Activated CD8-positive, alpha-beta memory T cell treated with anti-CD3 and anti-CD28 coated beads, Interleukin-2, amount 10 ng/mL, durations not matched to agents 7 days and 5 days (primary cell): Measurements from ENCODE around the gene HLA-A. TPM values are rescaled to one million over a fixed set of nuclear protein-coding genes. Genes with fewer than 3 reads are reported as not detected.

Experiments
- ATAC-seq: fragments of 150-1000 bp; cut with Tn5 transposase; one replicate; pipeline ENCODE4 v1.10.0; 2021; ENCODE audit warnings: moderate library complexity
- CTCF ChIA-PET: fragments of 350-600 bp; sonication (Branson Sonifier 250); formaldehyde crosslinking; loops from one replicate; lab custom pipeline; 2021; ENCODE audit warnings: antibody characterized with exemption; lab: Charles Lee
- DNase-seq: peaks from one replicate; pipeline ENCODE4 v3.0.0-alpha.2; 2020
- H3K27ac Mint-ChIP-seq: one replicate; pipeline ENCODE4 v1.8.0; 2021; ENCODE audit warnings: mild to moderate bottlenecking, mixed read lengths
- H3K27me3 Mint-ChIP-seq: one replicate; pipeline ENCODE4 v1.8.0; 2021; ENCODE audit warnings: mixed read lengths
- H3K36me3 Mint-ChIP-seq: one replicate; pipeline ENCODE4 v1.8.0; 2021; ENCODE audit warnings: mild to moderate bottlenecking, mixed read lengths
- H3K4me1 Mint-ChIP-seq: one replicate; pipeline ENCODE4 v1.8.0; 2021; ENCODE audit warnings: mixed read lengths
- H3K4me3 Mint-ChIP-seq: one replicate; pipeline ENCODE4 v1.8.0; 2021; ENCODE audit warnings: mild to moderate bottlenecking, moderate library complexity, mixed read lengths
- H3K9me3 Mint-ChIP-seq: one replicate; pipeline ENCODE4 v1.8.0; 2022; ENCODE audit warnings: low read depth, mixed read lengths
- total RNA-seq, 2 experiments: library from RNA; stranded (reverse); gene quantifications; one replicate each; pipeline ENCODE4 v1.2.3, GENCODE V29; 2021

The HLA-A gene
- 1,000 to 10,000 TPM; 1,622 to 2,021 TPM for total RNA-seq

DNA sequence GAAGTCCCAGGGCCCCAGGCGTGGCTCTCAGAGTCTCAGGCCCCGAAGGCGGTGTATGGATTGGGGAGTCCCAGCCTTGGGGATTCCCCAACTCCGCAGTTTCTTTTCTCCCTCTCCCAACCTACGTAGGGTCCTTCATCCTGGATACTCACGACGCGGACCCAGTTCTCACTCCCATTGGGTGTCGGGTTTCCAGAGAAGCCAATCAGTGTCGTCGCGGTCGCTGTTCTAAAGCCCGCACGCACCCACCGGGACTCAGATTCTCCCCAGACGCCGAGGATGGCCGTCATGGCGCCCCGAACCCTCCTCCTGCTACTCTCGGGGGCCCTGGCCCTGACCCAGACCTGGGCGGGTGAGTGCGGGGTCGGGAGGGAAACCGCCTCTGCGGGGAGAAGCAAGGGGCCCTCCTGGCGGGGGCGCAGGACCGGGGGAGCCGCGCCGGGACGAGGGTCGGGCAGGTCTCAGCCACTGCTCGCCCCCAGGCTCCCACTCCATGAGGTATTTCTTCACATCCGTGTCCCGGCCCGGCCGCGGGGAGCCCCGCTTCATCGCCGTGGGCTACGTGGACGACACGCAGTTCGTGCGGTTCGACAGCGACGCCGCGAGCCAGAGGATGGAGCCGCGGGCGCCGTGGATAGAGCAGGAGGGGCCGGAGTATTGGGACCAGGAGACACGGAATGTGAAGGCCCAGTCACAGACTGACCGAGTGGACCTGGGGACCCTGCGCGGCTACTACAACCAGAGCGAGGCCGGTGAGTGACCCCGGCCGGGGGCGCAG, at the start of gene HLA-A:
TSS of gene HLA-A (plus strand) at position 258 of the 778 bp plus-strand sequence. CDS start at position 280, 22 bp downstream.
- Mint-ChIP-seq H3K36me3 (peaks cover 50% of the 10 kb centered on the region), H3K27me3 (no peaks in the 10 kb centered on the region), H3K9me3 (peaks cover 2% of the 10 kb centered on the region), H3K4me3 (peak within 1 kb of the TSS; percentile 88), H3K27ac (peak within 1 kb of the TSS; percentile 99), H3K4me1 (peaks cover 39% of the 10 kb centered on the region)
- DNase-seq = peak; percentile 97
- CTCF ChIA-PET = interaction anchor here (0.8 to 1.4 kb wide), 2 partner anchors 23 to 94 kb away, joined by 3 to 9 read pairs; no protein-coding TSS in a partner anchor
- ATAC-seq = peak; percentile 87

DNA sequence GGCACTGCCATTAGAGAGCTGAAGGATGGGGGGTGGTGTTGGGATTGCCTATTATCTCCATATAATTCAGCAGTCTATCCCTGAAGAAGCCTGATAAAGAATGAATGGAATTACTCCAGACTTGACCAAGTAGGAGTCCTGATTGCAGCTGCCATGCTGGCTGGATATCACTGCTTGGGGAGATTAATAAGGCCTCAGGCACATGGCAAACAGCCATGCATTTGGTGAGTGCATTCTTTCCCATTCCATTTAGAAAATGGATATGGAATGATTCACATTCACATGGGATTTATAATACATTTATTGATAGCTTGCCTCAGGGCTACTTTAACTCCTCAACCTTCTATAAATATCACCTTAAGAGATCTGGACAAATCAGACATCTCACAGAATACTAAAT, 49.6 kb upstream of the HLA-A start:
- H3K27me3 Mint-ChIP-seq = peaks cover 6% of the 10 kb centered on the region
- H3K9me3 Mint-ChIP-seq = no peaks in the 10 kb centered on the region
- ATAC-seq (no peak), DNase-seq (no peak)
- no peak overlapping the region for H3K4me3 Mint-ChIP-seq
- CTCF ChIA-PET = no interaction called here
- H3K27ac Mint-ChIP-seq = no peak overlapping the region
- H3K36me3 Mint-ChIP-seq = peaks cover 2% of the 10 kb centered on the region
- H3K4me1 Mint-ChIP-seq = peaks cover 3% of the 10 kb centered on the region

DNA sequence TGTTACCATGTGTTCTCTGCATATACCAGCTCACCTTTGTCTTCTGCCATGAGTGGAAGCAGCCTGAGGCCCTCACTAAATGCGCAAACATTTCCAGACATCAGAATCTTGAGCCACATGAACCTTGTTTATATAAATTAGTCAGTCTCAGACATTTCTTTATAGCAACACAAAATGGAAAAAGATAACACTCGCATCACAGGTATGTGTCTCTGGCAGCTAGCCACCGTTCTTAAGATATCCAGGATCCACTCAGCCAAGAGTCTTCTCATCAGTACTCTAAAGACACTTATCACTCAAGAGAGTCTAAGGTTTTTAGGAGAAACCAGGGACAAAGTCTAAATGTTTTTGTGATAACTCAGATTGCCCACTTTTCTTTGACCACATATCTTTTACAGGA, 43.1 kb upstream of the HLA-A start:
- Mint-ChIP-seq H3K4me3 (no peak overlapping the region), H3K27me3 (peaks cover 20% of the 10 kb centered on the region), H3K9me3 (no peaks in the 10 kb centered on the region), H3K36me3 (no peaks in the 10 kb centered on the region), H3K27ac (no peak overlapping the region), H3K4me1 (no peaks in the 10 kb centered on the region)
- no peak for DNase-seq
- CTCF ChIA-PET = no interaction called here
- ATAC-seq = no peak

DNA sequence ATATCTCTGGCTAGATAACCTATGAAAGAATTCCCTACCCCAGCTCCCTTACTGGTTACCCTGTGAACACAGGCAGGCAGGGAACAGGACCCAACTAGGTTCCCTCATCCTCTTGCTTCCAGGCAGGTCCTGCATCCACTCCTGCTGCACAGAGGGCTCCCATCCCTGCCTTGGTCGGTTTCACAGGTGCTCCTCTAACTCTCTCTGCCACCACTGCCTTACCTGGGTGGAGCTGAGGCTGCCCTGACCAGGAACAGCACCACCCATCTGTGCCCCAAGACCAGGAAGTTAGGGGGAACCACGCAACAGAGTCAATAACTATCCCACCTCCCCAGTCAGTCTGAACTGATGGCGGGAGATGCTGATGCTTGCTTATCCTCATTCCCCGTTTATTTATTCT, 37.0 kb upstream of the HLA-A start:
- Mint-ChIP-seq H3K27me3 (peaks cover 20% of the 10 kb centered on the region), H3K27ac (no peak overlapping the region), H3K4me3 (no peak overlapping the region), H3K36me3 (no peaks in the 10 kb centered on the region), H3K4me1 (no peaks in the 10 kb centered on the region), H3K9me3 (no peaks in the 10 kb centered on the region)
- CTCF ChIA-PET = no interaction called here
- no peak for ATAC-seq
- no peak for DNase-seq

- Mint-ChIP-seq H3K4me1 (no peaks in the 10 kb centered on the region), H3K36me3 (no peaks in the 10 kb centered on the region), H3K9me3 (no peaks in the 10 kb centered on the region), H3K27ac (no peak overlapping the region), H3K27me3 (peaks cover 21% of the 10 kb centered on the region), H3K4me3 (no peak overlapping the region)
- ATAC-seq = no peak
- no peak for DNase-seq
- CTCF ChIA-PET = no interaction called here
These were observed 34.5 kb upstream of the HLA-A start for GRCh38 chr6:29907637-29908340.

- Mint-ChIP-seq H3K9me3 (no peaks in the 10 kb centered on the region), H3K27me3 (peaks cover 18% of the 10 kb centered on the region), H3K36me3 (no peaks in the 10 kb centered on the region), H3K4me1 (no peaks in the 10 kb centered on the region), H3K4me3 (no peak overlapping the region), H3K27ac (no peak overlapping the region)
- ATAC-seq = no peak
- CTCF ChIA-PET = no interaction called here
- DNase-seq = no peak
These were observed 34.0 kb upstream of the HLA-A start for GRCh38 chr6:29908341-29908662.

GRCh38 chr6:29908710-29909109, 33.6 kb upstream of the HLA-A start:
- DNase-seq = no peak
- no peak overlapping the region for H3K27ac Mint-ChIP-seq
- no peaks in the 10 kb centered on the region for H3K4me1 Mint-ChIP-seq
- H3K36me3 Mint-ChIP-seq = no peaks in the 10 kb centered on the region
- H3K4me3 Mint-ChIP-seq = no peak overlapping the region
- CTCF ChIA-PET = no interaction called here
- H3K27me3 Mint-ChIP-seq = peaks cover 16% of the 10 kb centered on the region
- no peaks in the 10 kb centered on the region for H3K9me3 Mint-ChIP-seq
- no peak for ATAC-seq

DNA sequence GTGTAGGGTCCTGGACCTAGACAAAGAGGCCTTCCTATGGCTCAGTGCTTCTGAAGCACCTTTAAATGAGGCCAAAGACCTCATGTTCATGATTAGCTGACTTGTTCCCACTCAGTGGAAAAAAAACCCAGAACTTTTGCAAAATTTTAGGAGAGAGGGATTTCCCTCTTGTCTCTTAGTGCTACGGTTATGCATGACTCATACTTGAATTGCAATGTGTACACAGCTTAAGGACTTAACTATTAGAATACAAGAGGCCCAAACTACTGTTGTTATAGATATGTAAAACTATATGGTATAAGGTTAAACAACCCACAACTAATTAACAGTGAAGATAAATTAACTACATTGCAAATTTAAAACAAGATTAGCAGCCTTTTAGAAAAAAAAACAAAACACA, 32.3 kb upstream of the HLA-A start:
- no peaks in the 10 kb centered on the region for H3K36me3 Mint-ChIP-seq
- ATAC-seq (no peak), DNase-seq (no peak)
- no peak overlapping the region for H3K27ac Mint-ChIP-seq
- CTCF ChIA-PET = no interaction called here
- no peak overlapping the region for H3K4me3 Mint-ChIP-seq
- peaks cover 10% of the 10 kb centered on the region for H3K27me3 Mint-ChIP-seq
- peaks cover 9% of the 10 kb centered on the region for H3K4me1 Mint-ChIP-seq
- no peaks in the 10 kb centered on the region for H3K9me3 Mint-ChIP-seq

GRCh38 chr6:29912840-29913239, 29.5 kb upstream of the HLA-A start:
- Mint-ChIP-seq H3K27ac (no peak overlapping the region), H3K4me3 (no peak overlapping the region), H3K36me3 (no peaks in the 10 kb centered on the region), H3K4me1 (peaks cover 12% of the 10 kb centered on the region), H3K27me3 (peaks cover 4% of the 10 kb centered on the region), H3K9me3 (no peaks in the 10 kb centered on the region)
- no peak for ATAC-seq
- CTCF ChIA-PET = no interaction called here
- no peak for DNase-seq

- no peak overlapping the region for H3K27ac Mint-ChIP-seq
- no peaks in the 10 kb centered on the region for H3K36me3 Mint-ChIP-seq
- CTCF ChIA-PET = no interaction called here
- H3K27me3 Mint-ChIP-seq = peaks cover 15% of the 10 kb centered on the region
- no peak overlapping the region for H3K4me3 Mint-ChIP-seq
- H3K9me3 Mint-ChIP-seq = no peaks in the 10 kb centered on the region
- peaks cover 14% of the 10 kb centered on the region for H3K4me1 Mint-ChIP-seq
- ATAC-seq (no peak), DNase-seq (no peak)
These were observed 25.6 kb upstream of the HLA-A start for GRCh38 chr6:29916741-29917140.

DNA sequence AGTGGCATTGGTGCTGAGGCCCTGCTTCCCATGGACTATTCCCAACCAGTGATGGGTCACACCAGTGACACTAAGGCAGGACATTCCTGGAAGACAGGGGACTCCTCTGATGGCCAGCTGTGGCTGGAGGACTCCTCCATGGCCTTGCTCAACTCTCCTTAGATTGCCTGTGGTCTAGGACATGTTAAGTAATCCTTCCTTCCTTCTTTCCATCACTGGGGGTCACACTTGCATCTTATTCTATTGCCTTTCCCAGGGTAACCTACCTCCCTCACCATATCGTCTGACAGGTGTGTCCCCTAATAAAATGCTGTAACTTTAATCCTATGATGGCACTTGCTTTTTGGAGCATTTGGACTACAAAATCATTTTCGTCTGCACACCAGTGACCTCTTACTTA, 24.5 kb upstream of the HLA-A start:
- Mint-ChIP-seq H3K4me3 (no peak overlapping the region), H3K27ac (no peak overlapping the region), H3K4me1 (peaks cover 14% of the 10 kb centered on the region), H3K36me3 (no peaks in the 10 kb centered on the region), H3K9me3 (no peaks in the 10 kb centered on the region), H3K27me3 (peaks cover 11% of the 10 kb centered on the region)
- ATAC-seq (no peak), DNase-seq (no peak)
- CTCF ChIA-PET = no interaction called here

DNA sequence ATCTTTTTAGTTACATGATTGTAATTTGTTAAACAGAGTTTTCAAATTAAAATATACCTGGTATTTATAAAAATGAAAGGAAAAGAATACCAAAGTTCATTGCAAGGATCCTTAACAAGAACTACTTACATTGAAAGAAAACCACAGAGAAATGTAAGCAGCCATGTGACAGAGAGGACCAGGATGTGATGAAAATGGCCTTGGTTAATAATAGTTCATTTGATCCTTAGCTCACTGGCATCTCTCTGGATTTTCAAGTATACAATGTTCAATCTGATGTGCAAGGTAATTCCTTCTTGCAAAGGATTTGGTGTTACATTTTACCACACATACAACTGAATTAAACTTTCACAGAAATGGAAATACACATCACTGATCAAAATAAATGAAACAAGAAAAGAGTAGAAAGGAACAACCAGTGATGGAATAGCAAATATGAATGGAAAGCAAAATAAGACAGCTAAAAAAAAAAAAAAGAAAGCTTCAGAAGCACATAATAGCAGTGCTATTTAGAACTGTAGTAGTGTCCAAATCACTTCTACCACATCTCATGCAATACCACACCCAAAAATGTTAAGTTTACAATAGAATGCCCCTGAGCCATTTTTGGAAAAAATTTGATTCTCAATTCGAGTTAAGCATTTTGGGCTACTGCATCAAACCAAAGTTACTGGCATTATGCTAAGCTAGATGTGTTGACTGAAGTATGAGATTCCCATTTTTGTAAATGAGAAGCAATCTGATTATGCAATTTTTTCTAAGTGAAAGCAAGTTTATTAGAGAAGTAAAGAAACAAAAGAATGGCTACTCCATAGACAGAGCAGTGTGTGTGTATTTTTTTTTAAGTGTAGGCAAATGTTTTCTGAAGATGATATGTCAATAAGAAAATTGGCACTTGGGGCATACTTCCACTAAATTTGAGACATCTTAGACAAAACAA, 22.6 kb upstream of the HLA-A start:
- Mint-ChIP-seq H3K27ac (no peak overlapping the region), H3K27me3 (peaks cover 11% of the 10 kb centered on the region), H3K4me3 (no peak overlapping the region), H3K9me3 (no peaks in the 10 kb centered on the region), H3K4me1 (peaks cover 9% of the 10 kb centered on the region), H3K36me3 (no peaks in the 10 kb centered on the region)
- ATAC-seq = no peak
- CTCF ChIA-PET = no interaction called here
- DNase-seq = no peak

GRCh38 chr6:29924287-29924686, 18.0 kb upstream of the HLA-A start:
- H3K4me3 Mint-ChIP-seq = no peak overlapping the region
- ATAC-seq (no peak), DNase-seq (no peak)
- H3K9me3 Mint-ChIP-seq = no peaks in the 10 kb centered on the region
- CTCF ChIA-PET = no interaction called here
- H3K4me1 Mint-ChIP-seq = peaks cover 14% of the 10 kb centered on the region
- no peaks in the 10 kb centered on the region for H3K36me3 Mint-ChIP-seq
- H3K27me3 Mint-ChIP-seq = peaks cover 11% of the 10 kb centered on the region
- no peak overlapping the region for H3K27ac Mint-ChIP-seq
